ENCODE measurements around the gene GFOD2. TPM values are rescaled to one million over a fixed set of nuclear protein-coding genes. Genes with fewer than 3 reads are reported as not detected.
"Not testable (repeated sequence)": the region's sequence is repeated elsewhere in the genome, so short reads cannot be mapped to it uniquely, and the experiment has no call there.

The GFOD2 gene
- total RNA-seq, 1 donor from 2014 or later: 10.7 TPM

GRCh38 chr16:67709050-67709449, 10.1 kb downstream of the GFOD2 start:
- intact Hi-C loops (cut with DNase I): no loop called here
- DNase-seq (ENCODE audit: low spot score): no peak

GRCh38 chr16:67708368-67708771, 10.7 kb downstream of the GFOD2 start:
- no peak for DNase-seq (ENCODE audit: low spot score)
- intact Hi-C loops (cut with DNase I): no loop called here

GRCh38 chr16:67707790-67708189, 11.3 kb downstream of the GFOD2 start:
- intact Hi-C loops (cut with DNase I): no loop called here
- no peak for DNase-seq (ENCODE audit: low spot score)

- no peak for DNase-seq (ENCODE audit: low spot score)
- intact Hi-C loops (cut with DNase I): no loop called here
Measured at GRCh38 chr16:67707210-67707609, 11.9 kb downstream of the GFOD2 start.

GRCh38 chr16:67704110-67704509, 15.0 kb downstream of the GFOD2 start:
- intact Hi-C loops (cut with DNase I): no loop called here
- DNase-seq (ENCODE audit: low spot score): no peak

- no peak for DNase-seq (ENCODE audit: low spot score)
- intact Hi-C loops (cut with DNase I): no loop called here
Measured at GRCh38 chr16:67703626-67704025, 15.5 kb downstream of the GFOD2 start.

GRCh38 chr16:67702130-67702529, 17.0 kb downstream of the GFOD2 start:
- intact Hi-C loops (cut with DNase I): no loop called here
- no peak for DNase-seq (ENCODE audit: low spot score)

- no peak for DNase-seq (ENCODE audit: low spot score)
- intact Hi-C loops (cut with DNase I): no loop called here
Measured at GRCh38 chr16:67701420-67701819, 17.7 kb downstream of the GFOD2 start.

GRCh38 chr16:67699265-67699664, 19.9 kb downstream of the GFOD2 start:
- DNase-seq (ENCODE audit: low spot score): no peak
- intact Hi-C loops (cut with DNase I): no loop called here

- no peak for DNase-seq (ENCODE audit: low spot score)
- intact Hi-C loops (cut with DNase I): no loop called here
Measured at GRCh38 chr16:67697422-67698185, 21.5 kb downstream of the GFOD2 start.

GRCh38 chr16:67694611-67695010, 24.5 kb downstream of the GFOD2 start:
- DNase-seq (ENCODE audit: low spot score): no peak
- intact Hi-C loops (cut with DNase I): no loop called here

GRCh38 chr16:67693517-67694285, 25.4 kb downstream of the GFOD2 start:
- intact Hi-C loops (cut with DNase I); DNase-seq (ENCODE audit: low spot score): not testable (repeated sequence)

- DNase-seq (ENCODE audit: low spot score): no peak
- intact Hi-C loops (cut with DNase I): no loop called here
Measured at GRCh38 chr16:67685388-67686112, 33.6 kb downstream of the GFOD2 start.

GRCh38 chr16:67683767-67684166, 35.3 kb downstream of the GFOD2 start:
- intact Hi-C loops (cut with DNase I): no loop called here
- no peak for DNase-seq (ENCODE audit: low spot score)

GRCh38 chr16:67679935-67680897, 38.9 kb downstream of the GFOD2 start:
- intact Hi-C loops (cut with DNase I): no loop called here
- no peak for DNase-seq (ENCODE audit: low spot score)

GRCh38 chr16:67678354-67679023, 40.6 kb downstream of the GFOD2 start:
- intact Hi-C loops (cut with DNase I): no loop called here
- no peak for DNase-seq (ENCODE audit: low spot score)

GRCh38 chr16:67677712-67678111, 41.4 kb downstream of the GFOD2 start:
- intact Hi-C loops (cut with DNase I): no loop called here
- DNase-seq (ENCODE audit: low spot score): no peak

GRCh38 chr16:67676939-67677338, 42.2 kb downstream of the GFOD2 start:
- intact Hi-C loops (cut with DNase I): no loop called here
- DNase-seq (ENCODE audit: low spot score): no peak

- intact Hi-C loops (cut with DNase I): no loop called here
- no peak for DNase-seq (ENCODE audit: low spot score)
Measured at GRCh38 chr16:67676516-67676915, 42.6 kb downstream of the GFOD2 start.
